Ecto neural progenitor cell (in vitro differentiated cells): ENCODE measurements around the gene ALPL.

Experiments
- DNase-seq: peaks from one replicate; pipeline ENCODE4 v3.0.0-alpha.2; 2018; ENCODE audit warnings: low spot score

Gene ALPL

DNA sequence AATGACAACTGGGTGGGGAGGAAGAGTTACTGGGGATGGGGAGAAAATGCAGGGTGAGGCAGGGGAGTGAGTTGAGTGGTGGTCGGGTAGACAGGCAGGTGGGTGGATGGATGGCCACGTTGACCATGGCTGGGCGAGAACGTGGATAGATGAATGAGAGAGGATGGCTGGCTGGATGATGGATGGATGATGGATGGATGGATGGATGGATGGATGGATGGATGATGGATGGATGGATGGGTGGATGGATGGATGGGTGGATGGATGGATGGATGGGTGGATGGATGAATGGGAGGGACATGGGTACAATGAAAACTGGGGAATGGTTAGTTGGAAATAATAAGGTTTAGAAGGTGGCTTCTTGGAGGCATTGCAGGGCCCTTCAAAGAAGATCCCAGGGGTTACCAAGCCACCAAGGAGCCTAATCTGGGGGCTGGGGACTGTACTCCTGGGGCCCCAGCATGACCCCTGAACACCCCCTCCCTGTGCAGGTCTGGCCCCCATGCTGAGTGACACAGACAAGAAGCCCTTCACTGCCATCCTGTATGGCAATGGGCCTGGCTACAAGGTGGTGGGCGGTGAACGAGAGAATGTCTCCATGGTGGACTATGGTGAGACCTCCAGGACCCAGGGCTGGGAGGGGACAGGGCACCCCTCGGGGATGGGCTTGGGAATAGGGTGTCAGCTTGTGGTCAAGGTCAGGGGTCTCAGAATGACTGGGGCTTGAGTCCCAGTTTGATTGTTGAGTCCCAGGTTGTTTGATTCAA is 67.0 kb downstream of the ALPL start:
- DNase-seq = no peak

GRCh38 chr1:21576798-21577187 is 67.6 kb downstream of the ALPL start:
- no peak for DNase-seq

DNA sequence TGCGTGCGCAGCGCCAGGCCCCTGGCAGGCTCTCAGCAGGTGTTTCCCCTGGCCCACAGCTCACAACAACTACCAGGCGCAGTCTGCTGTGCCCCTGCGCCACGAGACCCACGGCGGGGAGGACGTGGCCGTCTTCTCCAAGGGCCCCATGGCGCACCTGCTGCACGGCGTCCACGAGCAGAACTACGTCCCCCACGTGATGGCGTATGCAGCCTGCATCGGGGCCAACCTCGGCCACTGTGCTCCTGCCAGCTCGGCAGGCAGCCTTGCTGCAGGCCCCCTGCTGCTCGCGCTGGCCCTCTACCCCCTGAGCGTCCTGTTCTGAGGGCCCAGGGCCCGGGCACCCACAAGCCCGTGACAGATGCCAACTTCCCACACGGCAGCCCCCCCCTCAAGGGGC is 68.1 kb downstream of the ALPL start:
- no peak for DNase-seq

DNA sequence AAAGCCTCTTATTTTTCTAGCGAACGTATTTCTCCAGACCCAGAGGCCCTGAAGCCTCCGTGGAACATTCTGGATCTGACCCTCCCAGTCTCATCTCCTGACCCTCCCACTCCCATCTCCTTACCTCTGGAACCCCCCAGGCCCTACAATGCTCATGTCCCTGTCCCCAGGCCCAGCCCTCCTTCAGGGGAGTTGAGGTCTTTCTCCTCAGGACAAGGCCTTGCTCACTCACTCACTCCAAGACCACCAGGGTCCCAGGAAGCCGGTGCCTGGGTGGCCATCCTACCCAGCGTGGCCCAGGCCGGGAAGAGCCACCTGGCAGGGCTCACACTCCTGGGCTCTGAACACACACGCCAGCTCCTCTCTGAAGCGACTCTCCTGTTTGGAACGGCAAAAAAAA is 68.7 kb downstream of the ALPL start:
- no peak for DNase-seq

DNA sequence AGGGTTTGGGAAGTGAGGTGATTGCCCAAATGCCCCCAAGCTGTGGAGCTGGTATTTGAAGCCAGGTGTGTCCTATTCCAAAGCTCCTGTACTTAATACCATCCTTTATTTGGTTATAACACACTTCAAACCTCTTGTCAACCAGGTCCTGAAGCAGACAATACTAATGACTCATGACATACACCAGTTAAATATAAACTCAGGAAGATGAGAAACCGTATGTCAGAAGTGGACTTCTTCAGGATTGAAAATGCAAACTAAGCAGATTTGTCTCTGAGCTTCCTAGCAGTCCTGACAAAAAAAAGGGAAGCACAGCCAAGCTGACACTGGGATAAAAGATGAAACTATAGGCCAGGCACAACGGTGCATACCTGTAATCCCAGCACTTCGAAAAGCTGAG is 70.6 kb downstream of the ALPL start:
- DNase-seq = no peak

DNA sequence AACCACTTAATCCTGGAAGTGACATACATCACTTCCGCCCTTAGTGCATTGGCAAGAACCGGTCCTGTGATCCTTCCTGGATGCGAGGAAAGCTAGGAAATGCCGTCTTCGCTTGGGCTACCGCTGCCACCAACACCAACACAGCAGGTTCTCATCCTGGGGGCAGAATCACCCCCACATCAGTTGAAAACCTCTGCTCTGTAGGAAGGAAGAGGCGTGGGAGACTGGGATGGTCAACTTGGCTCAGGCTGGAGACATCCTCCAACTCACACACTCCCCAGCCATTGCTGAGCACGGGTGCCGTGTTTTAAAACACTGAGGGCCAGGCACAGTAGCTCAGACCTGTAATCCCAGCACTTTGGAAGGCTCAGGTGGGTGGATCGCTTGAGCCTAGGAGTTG is 74.9 kb downstream of the ALPL start:
- no peak for DNase-seq

- DNase-seq = no peak
Measured at GRCh38 chr1:21585037-21585436, 75.8 kb downstream of the ALPL start.

DNA sequence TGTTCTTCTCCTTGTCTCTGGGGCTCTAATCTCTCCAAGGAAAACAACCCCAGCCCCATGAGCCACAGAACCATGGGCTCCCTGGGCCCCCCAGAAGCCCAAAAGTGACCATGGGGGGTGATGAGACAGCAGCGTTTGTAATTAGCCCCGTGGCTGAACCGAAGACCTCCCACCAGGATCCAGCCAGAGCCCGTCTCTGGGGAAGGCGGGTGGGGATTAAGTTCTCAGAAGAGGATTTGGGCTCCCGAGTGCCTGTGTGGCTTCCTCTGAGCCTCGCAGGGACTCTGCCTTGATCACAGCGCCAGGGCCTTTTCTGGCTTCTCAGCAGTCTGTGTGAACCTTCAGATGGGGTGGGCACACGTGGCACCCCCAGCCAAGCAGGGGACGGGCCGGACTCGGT is 77.0 kb downstream of the ALPL start:
- peak; percentile 81 for DNase-seq

- DNase-seq = no peak
Measured at GRCh38 chr1:21586846-21587601, 77.8 kb downstream of the ALPL start.

DNA sequence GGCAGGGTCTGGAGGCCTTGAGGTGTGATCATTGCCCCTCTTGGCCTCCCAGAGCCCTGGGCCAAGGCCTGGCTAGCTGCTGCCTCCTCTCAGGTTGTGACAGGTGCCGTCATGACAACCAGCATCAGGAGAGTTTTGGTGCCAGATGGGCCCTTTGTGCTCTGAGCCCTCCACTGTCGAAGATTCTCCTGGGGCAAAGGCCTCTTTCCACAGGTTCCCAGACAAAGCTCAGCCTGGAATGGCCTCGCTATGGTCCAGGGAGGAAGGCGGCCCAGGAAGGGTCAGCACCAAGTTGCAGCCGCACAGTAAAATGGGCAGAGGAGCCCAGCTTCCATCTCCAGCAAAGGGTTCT is 78.4 kb downstream of the ALPL start:
- DNase-seq = no peak

GRCh38 chr1:21589618-21590017 is 80.4 kb downstream of the ALPL start:
- no peak for DNase-seq

DNA sequence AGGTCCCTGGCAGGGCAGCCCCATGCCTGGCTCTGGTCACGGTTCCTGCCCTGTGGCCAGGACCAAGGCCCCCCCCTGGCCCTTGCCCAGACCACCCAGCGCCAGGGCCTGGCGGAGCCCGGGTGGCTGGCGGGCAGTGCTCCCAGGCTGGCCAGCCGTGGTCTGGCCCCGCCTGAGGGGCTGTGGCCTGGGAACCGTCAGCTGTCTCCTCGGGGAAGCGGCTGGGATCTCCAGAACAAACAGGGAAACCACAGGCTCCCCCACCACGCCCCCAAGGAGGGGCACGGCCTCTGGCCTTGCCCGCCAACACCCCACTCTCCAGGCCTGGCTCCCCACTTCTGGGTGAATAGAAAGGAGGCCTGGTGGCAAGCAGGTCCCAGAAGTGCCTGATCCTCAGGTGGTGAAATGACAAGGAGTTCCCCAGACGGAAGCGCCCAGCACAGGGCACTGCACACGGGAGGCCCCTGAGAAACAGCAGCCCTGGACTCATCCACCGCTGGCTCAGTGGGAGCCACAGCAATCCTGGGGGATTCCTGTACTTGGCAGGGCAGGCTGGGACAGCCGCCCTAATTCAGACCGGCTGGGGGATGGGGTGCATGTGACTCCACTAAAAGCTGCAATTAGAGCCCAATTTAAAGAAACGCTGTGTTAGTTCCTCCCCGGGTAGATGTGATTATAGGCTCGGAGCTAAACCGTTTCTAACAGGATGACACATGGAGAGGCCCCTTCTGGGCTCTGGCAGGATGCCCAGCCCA is 81.1 kb downstream of the ALPL start:
- no peak for DNase-seq

DNA sequence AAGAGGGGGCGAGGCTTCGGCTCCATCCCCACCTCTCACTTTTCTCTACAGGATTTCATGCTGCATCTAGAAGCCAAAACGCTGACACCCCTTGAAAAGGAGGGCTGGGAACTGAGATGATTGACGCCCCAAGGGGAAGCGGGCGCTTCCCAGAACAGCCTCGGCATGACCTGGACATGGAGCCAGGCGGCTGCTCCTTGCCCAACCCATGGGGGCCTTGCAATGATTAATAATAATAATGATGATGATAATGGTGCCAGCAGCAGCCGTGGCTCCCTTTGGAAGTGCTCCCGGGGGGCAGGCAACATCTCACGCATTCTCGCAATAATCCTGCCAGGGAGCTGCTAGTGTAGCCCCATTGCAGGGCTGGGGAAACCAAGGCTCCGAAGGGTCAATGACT is 81.7 kb downstream of the ALPL start:
- no peak for DNase-seq

GRCh38 chr1:21592086-21592865 is 83.1 kb downstream of the ALPL start:
- no peak for DNase-seq

DNA sequence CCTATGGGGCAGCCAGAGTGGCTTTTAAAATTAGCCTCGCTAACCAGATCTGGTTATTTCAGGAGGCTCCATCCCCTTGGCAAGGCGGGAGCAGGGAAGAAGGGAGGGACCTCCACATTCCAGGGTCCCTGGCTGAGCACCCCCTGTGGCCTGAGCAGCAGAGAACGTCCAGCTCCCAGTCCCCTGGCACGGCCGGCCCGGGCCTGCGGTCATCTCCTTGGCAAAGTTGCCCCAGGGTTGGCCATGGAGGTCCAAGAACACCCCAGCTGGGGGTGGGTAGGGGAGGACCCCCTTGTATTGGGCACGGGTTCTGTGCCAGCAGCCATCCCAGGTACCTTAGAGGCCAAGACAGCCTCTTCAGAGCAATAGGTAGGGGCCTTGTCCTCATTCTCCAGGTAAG is 84.0 kb downstream of the ALPL start:
- DNase-seq = no peak

GRCh38 chr1:21594501-21594900 is 85.3 kb downstream of the ALPL start:
- no peak for DNase-seq

DNA sequence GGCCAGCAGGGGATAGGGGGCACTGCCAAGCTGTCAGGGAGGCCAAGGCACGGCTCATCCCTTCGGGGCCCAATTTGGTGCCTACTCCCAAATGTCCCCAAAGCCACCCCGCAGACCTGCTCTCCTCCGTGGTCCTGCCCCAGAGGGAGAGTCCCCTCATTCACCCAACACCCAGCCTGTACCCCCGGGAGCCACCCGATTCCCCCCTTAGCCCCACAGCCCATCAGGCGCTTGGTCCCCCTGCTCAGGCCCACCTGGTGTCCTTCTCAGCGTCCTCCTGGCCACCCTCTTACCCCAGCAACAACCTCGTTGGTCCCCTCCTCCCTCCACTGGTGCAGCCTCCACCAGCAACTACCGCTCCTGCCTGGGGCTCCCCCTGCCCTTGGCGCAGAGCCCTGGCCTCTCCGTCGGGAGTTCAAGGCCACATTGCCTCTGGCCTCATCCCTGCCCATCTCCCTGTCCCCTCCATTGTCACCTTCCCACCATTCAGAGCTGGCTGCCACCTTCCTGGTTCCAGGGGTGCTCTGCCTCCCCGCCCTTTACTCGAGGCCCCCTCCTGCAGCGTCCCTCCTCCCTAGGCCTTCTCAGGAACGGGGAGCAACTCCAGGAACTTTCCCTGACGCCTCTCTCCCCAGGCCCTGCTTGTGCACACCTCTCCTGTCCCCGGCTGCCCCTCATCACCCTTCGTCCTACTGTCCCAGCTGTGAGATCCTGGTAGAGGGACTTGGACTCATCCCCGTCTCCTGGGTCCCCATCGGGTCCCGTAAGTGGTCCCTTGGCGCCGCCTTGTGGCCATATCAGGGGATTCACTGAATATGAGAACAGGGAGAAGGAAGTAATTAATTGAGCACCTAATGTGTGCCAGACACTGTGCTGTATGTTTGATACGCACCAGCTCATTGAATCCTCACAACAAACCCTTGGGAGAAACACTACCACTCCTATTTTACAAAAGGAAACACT is 86.0 kb downstream of the ALPL start:
- peak; percentile 74 for DNase-seq

- DNase-seq = no peak
Measured at GRCh38 chr1:21596174-21596573, 87.0 kb downstream of the ALPL start.

- DNase-seq = no peak
Measured at GRCh38 chr1:21596628-21597027, 87.4 kb downstream of the ALPL start.

GRCh38 chr1:21597753-21598152 is 88.5 kb downstream of the ALPL start:
- no peak for DNase-seq

- no peak for DNase-seq
Measured at GRCh38 chr1:21598417-21598816, 89.2 kb downstream of the ALPL start.
